22Rv1 (cell line): ENCODE results near the gene ZDHHC11B.
"Not testable (repeated sequence)": the region's sequence is repeated elsewhere in the genome, so short reads cannot be mapped to it uniquely, and the experiment has no call there.

Source experiments
- H3K27ac ChIP-seq: fragments of 450-650 bp; 2 replicates; pipeline ENCODE4 v1.5.1; 2017
- CTCF ChIP-seq: fragments of 450-650 bp; IDR thresholded peaks from 2 replicates; pipeline ENCODE4 v1.5.1; 2017; ENCODE audit warnings: mild to moderate bottlenecking
- ZFX ChIP-seq: fragments of 450-650 bp; IDR thresholded peaks from 2 replicates; pipeline ENCODE4 v1.6.1; 2017; ENCODE audit warnings: antibody characterized with exemption, borderline replicate concordance

ZDHHC11B gene

GRCh38 chr5:801472-801871, 16.9 kb upstream of the ZDHHC11B start:
- H3K27ac ChIP-seq = no peak overlapping the region
- TF ChIP-seq ZFX (no peak), CTCF (no peak)

- not testable (repeated sequence) for H3K27ac ChIP-seq
Observed at GRCh38 chr5:801055-801454, 16.5 kb upstream of the ZDHHC11B start.

GRCh38 chr5:798505-799138, 14.1 kb upstream of the ZDHHC11B start:
- H3K27ac ChIP-seq = not testable (repeated sequence)

GRCh38 chr5:797986-798385, 13.5 kb upstream of the ZDHHC11B start:
- not testable (repeated sequence) for H3K27ac ChIP-seq

- not testable (repeated sequence) for H3K27ac ChIP-seq
Observed at GRCh38 chr5:795873-796272, 11.3 kb upstream of the ZDHHC11B start.

GRCh38 chr5:794948-795347, 10.4 kb upstream of the ZDHHC11B start:
- not testable (repeated sequence) for H3K27ac ChIP-seq

- not testable (repeated sequence) for H3K27ac ChIP-seq
Observed at GRCh38 chr5:788703-789102, 4.2 kb upstream of the ZDHHC11B start.

- not testable (repeated sequence) for H3K27ac ChIP-seq
Observed at GRCh38 chr5:787857-788233, 3.3 kb upstream of the ZDHHC11B start.

GRCh38 chr5:787224-787856, 2.8 kb upstream of the ZDHHC11B start:
- not testable (repeated sequence) for H3K27ac ChIP-seq

GRCh38 chr5:785181-785705, 714 bp upstream of the ZDHHC11B start:
- not testable (repeated sequence) for H3K27ac ChIP-seq

GRCh38 chr5:783881-784427, 575 bp downstream of the ZDHHC11B start:
- not testable (repeated sequence) for H3K27ac ChIP-seq

GRCh38 chr5:783049-783802, 1.3 kb downstream of the ZDHHC11B start:
- not testable (repeated sequence) for H3K27ac ChIP-seq

GRCh38 chr5:782356-782755, 2.2 kb downstream of the ZDHHC11B start:
- not testable (repeated sequence) for H3K27ac ChIP-seq

GRCh38 chr5:780571-780970, 4.0 kb downstream of the ZDHHC11B start:
- not testable (repeated sequence) for H3K27ac ChIP-seq

GRCh38 chr5:778967-779366, 5.6 kb downstream of the ZDHHC11B start:
- not testable (repeated sequence) for H3K27ac ChIP-seq

- H3K27ac ChIP-seq = peak overlapping the region; percentile 88
Observed at GRCh38 chr5:778421-778820, 6.1 kb downstream of the ZDHHC11B start.
